Amniotic stem cell (primary cell): Measurements from ENCODE around the gene SLC16A11.
"Not testable (repeated sequence)": the region's sequence is repeated elsewhere in the genome, so short reads cannot be mapped to it uniquely, and the experiment has no call there.

ENCODE experiments used
- DNase-seq: peaks from one replicate; lab custom pipeline; 2025; lab: John Stamatoyannopoulos, UW

Gene SLC16A11

DNA sequence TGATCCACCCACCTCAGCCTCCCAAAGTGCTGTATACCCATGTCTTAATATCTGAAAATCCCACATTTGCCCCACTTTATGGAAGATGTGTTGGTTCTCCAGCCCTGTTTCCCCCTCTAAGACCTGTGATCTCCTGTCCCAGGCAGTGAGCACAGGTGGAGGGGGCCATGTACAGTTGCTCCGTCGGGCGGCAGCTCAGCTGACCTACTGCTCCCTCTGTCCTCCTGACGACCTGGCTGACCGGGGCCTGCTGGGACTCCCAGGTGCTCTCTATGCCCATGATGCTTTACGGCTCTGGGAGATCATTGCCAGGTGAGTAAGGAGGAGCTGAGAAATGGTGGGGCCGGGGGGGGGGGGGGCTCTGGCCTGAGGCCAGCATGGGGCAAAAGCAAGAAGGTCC is 38.2 kb downstream of the SLC16A11 start:
- no peak for DNase-seq

DNA sequence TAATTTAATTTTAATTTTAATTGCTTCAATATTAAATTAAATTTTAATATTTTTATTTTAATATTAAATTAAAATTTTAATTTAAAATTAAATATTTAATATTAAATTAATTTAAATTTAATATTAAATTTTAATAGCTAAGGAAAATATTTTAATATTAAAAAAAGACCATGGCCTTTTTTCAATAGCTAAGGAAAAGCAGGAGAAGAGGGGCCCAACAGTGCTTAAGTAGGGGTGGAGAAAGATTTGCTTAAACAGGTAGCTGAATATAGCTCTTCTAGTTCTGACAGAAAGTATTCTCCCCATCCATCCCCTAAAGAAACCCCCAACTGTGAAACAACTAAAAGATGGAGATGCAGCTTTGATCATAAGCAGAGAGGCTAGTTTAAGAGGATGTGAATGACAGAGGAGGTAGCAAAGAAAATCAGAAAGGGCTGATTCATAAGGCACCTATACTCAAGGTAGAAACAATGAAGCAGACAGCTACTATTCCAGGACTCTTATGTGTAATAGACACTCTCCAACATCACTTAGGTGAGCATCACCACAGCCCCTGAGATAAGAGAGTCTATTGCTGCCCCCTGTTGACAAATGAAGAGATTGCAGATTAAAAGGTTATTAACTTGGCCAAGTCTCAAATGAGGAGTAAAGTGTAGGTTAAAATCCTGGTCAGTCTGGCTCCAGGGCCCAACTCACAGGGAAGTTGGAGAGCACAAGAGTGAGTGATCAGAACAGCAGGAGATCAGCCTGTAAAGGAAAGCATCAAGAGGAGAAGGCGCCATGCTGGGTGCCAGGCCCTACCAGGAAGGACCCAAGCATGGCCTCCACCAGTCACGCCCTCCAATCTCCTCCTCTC is 39.3 kb downstream of the SLC16A11 start:
- DNase-seq = peak; percentile 20

DNA sequence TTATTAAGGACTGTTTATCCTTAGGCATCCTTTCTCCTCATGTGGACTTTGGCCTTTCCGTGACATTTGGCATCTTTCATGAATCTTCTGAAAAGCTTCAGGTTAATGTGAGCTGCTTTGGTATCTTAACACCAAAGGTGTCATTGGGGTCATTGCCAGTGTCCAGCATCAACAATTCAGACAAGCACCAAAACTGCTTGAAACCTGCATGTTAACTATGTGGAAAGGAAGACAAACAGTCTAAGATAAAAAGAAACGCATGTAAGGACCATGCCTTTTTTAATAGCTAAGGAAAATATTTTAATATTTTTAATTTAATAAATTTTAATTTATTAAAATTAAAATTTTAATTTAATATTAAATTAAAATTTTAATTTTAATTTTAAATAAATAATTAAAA is 40.1 kb downstream of the SLC16A11 start:
- DNase-seq = no peak

DNA sequence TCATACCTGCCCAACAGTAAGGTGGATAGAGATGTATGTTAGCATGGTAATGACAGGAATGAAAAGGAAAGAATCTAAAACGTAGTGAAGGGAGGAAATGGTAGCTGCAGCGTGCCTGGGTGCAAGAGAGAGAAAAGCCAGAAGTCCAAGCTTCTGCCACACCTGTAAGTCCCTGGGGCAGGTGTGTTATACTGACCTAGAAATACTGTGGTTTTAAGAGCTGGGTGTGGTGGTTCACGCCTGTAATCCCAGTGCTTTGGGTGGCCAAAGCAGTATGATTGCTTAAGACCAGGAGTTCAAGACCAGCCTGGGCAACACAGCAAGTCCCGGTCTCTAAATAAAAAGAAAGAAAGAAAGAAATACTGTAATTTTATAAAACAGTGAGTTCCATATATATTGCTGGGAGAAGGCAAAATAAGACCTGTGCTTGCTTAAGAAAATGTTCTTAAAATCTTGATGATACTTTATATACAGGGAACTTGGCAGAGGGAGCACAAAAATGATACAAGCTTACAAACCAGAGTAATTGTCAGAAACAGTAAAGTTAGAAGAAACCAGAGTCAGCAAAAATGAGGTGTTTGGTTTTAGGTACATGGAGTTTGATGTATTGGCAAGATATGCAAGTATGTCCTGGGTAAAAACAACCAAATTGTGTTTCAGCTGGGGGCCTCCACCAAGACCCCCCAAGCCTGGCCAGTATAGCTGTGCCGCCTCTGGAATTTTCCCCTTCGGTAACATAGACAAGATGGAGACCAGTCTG is 41.4 kb downstream of the SLC16A11 start:
- DNase-seq = no peak

DNA sequence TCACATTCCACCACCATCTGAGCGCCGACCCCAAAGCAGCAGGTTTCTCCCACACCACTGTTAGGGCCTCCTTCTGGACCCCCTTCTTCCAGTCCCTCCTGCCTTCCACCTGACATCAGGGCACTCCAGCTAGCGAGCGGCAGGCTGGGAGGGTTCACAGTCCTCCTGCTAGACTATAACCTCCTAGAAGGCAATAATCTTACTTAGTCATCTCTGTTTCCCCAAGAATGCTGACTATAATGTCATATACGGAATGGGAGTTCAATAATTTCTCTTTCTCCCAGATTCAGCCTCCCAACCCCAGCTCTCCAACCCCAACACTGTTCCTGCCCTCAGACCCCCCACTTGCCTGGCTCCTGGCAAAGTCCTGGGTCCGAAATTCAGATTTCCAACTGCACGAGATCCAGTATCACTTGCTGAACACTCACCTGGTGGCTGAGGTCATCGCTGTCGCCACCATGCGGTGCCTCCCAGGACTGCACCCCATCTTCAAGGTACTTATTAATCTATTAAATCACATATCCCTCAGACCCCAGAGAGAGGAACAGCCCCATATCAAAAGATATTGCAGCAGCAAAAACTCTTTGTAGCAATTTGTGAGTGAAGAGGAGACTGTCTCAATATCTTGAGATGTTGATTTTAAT is 42.5 kb downstream of the SLC16A11 start:
- no peak for DNase-seq

DNA sequence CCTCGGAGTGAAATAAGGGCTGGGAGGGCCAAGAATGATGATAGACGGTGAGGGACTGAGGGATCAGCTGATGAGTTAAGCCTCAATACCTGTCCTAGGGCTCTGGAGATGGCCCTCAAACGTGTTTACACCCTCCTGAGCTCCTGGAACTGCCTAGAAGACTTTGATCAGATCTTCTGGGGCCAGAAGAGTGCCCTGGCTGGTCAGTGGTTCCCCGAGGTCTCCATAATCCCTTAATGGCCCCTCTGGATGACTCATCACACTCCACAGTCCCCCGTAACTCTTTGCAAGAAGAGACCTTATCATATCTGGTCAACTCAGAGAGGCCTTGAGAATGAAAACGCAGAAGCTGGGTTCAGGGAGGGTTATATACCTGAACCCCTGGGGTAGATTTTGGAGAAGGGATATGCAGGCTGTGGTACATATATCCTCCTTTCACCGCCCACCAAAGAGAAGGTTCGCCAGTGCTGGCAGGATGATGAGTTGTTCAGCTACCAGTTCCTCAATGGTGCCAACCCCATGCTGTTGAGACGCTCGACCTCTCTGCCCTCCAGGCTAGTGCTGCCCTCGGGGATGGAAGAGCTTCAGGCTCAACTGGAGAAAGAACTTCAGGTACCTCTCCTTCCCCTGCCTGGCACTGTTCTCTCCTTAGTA is 44.9 kb downstream of the SLC16A11 start:
- DNase-seq = no peak

DNA sequence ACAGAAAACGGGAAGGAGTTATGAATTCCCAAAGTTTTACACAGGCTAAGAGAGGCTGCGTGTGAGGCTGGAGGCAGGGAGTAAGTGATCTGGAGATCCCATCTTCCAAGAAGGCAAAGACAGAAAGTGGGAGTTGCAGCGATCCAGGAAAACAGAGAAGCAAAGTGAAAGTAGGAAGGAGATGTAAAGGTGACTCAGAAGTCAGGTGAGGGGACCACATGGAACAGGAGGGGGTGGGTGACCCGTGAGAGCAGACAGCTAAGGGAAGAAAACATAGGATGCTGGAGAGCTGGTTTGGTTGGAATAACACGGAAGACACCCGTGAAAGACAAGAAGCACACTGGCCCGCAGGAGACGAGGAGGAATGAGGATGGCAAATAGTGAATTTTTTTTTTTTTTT is 46.7 kb downstream of the SLC16A11 start:
- DNase-seq = no peak

DNA sequence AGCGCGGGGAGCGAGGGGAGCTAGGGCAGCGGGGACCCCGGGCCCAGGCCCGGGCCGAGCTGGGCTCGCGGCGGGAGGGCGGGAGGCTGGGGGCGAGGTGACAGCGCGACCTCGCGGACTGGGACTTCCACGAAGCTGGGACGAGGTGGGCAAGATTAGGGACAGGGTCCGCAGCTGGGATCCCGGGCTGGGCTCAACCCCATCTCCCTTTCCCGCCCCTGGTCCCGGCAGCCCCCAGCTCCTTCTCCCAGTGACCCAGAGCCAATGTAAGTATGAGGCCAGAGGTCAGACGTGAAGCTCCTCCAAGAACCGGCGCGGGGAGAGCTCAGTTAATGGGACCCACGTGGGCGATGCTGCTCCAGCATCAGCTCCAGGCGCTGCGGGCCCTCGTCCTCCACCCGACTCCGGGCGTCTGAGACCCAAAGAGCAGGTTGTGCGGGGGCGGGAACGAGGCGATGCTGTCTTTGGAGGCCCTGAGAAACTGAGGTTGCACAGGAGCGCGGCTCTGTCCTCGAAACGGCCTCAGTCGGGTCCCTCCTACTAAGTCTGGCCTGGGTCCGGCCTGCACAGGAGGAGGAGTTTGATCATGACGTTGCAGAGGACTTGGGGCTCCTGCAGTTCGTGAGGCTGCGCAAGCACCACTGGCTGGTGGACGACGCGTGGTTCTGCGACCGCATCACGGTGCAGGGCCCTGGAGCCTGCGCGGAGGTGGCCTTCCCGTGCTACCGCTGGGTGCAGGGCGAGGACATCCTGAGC is 47.5 kb downstream of the SLC16A11 start:
- DNase-seq = no peak

DNA sequence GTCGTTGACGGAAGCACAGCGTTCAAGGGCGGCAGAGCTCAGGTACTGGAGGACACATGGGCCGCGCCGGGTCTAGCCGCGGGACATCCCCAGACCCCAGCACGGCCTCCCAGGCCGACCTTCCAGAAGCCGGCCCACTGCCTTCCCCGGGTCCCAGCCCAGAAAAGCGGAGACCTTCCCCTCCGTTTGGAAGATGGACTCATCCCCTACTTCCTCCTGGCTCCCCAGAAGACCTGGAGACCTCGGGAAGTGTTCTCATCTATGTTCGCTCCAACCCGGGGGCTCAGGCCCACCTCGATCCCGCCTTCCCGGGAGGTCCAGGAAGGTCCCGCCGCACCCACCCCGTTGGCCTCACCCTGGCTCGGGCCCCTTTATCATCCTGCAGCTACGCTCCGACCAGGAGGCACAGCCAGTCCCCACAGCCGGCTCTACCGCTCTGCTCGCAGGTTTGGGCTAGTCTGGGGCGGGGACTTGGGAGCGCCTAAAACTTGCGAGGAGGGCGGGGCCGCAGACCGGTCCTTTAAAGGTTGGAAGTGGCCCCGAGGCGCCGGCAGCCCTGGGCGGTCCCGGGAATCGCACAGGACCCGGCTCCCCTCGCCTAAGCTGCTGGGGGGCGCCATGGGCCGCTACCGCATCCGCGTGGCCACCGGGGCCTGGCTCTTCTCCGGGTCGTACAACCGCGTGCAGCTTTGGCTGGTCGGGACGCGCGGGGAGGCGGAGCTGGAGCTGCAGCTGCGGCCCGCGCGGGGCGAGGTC is 48.2 kb downstream of the SLC16A11 start, which contains the start of gene ALOX12:
Gene ALOX12, plus strand, starts transcription at position 550 of the 756 bp plus-strand sequence. Its CDS starts 69 bp downstream, at position 619.
- DNase-seq = no peak

DNA sequence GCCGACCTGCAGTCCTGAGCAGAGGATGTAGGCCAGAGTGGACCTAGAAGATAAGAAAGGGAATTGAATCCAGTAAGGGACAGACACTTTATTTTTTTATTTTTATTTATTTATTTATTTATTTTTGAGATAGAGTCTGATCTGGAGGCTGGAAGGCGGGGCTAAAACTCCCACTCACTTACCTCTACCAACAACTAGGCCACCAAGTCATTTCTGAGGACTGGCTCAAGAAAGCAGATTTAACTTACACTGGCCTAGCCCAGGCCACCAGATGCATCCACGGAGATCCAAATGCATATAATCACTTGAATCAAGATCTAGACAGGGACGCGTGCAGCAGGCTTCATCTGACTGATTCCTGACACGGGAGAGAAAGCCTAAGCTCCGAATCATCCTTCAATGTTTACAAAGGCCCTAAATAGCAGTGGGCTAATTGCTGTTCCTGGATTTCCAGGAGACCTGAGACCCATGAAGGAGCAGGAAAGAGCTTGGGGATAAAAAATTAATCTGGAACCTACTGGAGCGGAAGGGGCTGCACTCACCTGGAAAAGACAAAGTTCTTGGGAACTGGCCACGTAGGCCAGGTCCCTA is 49.1 kb downstream of the SLC16A11 start:
- DNase-seq = peak; percentile 8

DNA sequence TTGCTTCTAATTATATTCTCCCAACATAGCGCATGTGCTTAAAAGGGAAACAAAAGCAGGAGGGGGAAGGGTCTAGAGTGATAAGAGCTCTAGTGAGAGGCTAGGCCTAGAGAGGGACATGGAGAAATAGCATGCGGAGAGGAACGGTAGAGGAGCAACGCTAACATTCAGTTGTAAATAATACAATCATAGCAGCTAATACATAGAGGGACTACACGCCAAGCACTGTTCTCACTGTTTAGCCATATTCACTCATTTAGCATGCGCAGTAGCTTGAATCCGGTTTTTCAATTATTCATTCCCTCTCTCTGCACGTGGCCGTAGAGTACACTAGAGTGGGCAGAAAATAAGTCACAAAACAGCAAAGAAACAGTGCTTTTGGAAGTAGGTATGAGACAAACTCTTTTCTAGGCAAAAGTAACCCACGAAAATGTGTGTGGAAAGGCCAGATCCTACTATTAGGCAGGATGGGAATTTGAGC is 49.7 kb downstream of the SLC16A11 start:
- DNase-seq = no peak

DNA sequence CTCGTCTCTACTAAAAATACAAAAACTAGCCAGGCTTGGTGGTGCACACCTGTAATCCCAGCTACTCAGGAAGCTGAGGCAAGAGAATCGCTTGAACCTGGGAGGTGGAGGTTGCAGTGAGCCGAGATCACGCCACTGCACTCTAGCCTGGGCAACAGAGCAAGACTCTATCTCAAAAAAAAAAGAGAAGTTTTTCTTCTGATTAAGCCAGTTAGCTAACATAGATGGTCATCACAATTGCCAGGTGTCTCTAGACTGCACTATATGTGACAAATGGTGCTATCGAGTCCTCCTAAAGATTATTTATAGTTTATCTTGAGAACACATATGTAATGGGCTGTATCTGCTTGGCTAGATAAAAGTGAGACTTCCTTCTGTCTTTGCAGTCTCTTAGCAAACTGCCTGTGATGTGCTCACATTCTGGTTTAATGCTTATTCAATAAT is 50.3 kb downstream of the SLC16A11 start:
- DNase-seq = not testable (repeated sequence)
